Activated CD8-positive, alpha-beta memory T cell treated with anti-CD3 and anti-CD28 coated beads for 24 hours (primary cell): ENCODE data around the gene TMEM41A.
"Not testable (repeated sequence)": the region's sequence is repeated elsewhere in the genome, so short reads cannot be mapped to it uniquely, and the experiment has no call there.

Experiments used
- DNase-seq: peaks from one replicate; pipeline ENCODE4 v3.0.0-alpha.2; 2020

The TMEM41A gene

GRCh38 chr3:185486394-185486793, 12.4 kb downstream of the TMEM41A start:
- DNase-seq: no peak

- no peak for DNase-seq
Observed at GRCh38 chr3:185484296-185484695, 14.5 kb downstream of the TMEM41A start.

GRCh38 chr3:185479373-185479945, 19.4 kb downstream of the TMEM41A start:
- DNase-seq: no peak

DNA sequence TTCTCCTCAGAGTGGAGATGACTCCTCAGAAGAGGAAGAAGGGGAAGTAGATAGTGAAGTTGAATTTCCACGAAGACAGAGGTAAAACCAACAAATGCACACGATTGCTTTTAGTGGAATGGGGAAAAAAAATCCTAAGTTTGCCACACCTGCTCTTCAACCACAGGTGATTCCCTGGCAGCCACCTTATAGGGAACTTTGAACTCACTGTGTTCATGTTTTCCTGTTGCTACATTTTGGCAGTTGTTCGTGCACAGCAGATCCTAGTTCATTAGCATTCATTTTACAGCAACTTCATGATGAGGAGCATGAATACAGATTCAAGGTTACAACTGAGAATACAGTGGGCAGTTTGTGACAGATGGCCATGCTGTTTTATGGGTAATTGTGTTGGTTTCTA, 21.5 kb downstream of the TMEM41A start:
- no peak for DNase-seq

GRCh38 chr3:185474922-185475321, 23.9 kb downstream of the TMEM41A start:
- DNase-seq: not testable (repeated sequence)

- DNase-seq: no peak
Observed at GRCh38 chr3:185473290-185473815, 25.5 kb downstream of the TMEM41A start.

GRCh38 chr3:185470323-185470722, 28.5 kb downstream of the TMEM41A start:
- no peak for DNase-seq

DNA sequence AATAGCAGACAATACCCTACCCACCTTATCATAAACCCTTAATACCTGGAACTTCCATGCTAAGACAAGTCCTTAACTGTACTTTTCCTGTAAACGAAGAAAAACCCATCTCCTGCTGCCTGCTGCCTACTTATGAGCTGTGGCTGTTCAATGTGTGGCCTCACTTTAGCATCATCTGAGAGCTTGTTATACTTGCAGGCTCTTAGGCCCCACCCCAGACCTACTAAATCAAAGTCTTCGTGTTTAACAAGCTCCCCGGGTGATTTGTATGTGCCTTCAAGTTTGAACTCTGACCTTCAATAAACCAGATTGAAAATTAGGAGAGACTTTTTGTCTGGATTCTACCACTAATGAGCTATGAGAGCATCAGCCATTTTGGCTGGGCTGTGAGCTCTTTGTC, 29.3 kb downstream of the TMEM41A start:
- no peak for DNase-seq

DNA sequence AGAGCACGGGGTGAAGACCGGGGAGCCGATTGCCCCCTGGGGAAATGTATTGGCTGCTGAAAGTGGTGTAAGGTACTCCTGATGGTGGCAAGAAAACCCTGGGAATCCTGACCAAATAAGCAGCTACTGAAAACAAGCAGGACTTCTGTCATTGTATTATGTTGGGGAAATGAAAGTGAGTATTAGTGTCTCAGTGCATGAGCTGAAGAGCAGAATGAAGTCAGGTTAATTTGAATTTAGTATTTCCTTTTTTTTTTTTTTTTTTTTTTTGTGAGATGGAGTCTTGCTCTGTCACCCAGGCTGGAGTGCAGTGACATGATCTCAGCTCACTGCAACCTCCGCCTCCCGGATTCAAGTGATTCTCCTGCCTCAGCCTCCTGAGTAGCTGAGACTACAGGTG, 32.7 kb downstream of the TMEM41A start:
- not testable (repeated sequence) for DNase-seq

GRCh38 chr3:185465471-185465870, 33.4 kb downstream of the TMEM41A start:
- no peak for DNase-seq

- DNase-seq: no peak
Observed at GRCh38 chr3:185460719-185461350, 38.0 kb downstream of the TMEM41A start.

DNA sequence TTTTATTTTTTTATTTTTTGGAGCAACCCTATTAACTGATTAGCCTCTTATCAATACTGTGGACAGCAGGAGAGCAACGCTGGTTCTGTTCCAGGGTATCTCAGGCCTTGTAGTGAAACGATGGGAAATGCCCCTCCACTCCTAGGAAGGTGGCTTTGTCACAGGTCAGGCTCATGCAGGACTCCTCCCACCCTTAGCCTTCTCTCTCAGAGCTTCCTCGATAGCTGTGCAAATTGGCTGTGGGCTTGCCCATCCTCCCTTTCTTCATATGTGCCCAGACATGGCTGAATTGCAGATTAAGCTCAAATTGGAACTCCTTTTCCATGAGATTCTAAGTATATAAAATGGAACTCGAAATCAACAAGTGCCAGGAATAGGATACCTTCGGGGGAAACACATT, 38.5 kb downstream of the TMEM41A start:
- no peak for DNase-seq

GRCh38 chr3:185457376-185457775, 41.5 kb downstream of the TMEM41A start:
- DNase-seq: no peak

DNA sequence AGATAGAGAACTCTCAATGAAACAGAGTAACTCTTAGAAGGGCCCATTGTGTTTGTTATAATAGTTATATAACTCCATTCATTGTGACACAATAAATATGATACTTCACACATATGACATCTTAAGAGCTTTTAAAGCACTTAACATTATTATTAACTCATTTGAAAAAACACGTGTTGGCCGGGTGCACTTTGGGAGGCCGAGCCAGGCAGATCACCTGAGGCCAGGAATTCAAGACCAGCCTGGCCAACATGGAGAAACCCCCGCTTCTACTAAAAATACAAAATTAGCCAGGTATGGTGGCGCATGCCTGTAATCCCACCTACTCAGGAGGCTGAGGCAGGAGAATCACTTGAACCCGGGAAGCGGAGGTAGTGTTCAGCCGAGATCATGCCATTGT, 47.4 kb downstream of the TMEM41A start:
- not testable (repeated sequence) for DNase-seq

- DNase-seq: no peak
Observed at GRCh38 chr3:185448107-185448506, 50.7 kb downstream of the TMEM41A start.

- DNase-seq: no peak
Observed at GRCh38 chr3:185444329-185444728, 54.5 kb downstream of the TMEM41A start.

GRCh38 chr3:185442031-185442430, 56.8 kb downstream of the TMEM41A start:
- DNase-seq: no peak

- no peak for DNase-seq
Observed at GRCh38 chr3:185439745-185440466, 58.9 kb downstream of the TMEM41A start.
